ENCODE results near the gene GLCCI1.
"Not testable (repeated sequence)": the region's sequence is repeated elsewhere in the genome, so short reads cannot be mapped to it uniquely, and the experiment has no call there.

GLCCI1 gene

DNA sequence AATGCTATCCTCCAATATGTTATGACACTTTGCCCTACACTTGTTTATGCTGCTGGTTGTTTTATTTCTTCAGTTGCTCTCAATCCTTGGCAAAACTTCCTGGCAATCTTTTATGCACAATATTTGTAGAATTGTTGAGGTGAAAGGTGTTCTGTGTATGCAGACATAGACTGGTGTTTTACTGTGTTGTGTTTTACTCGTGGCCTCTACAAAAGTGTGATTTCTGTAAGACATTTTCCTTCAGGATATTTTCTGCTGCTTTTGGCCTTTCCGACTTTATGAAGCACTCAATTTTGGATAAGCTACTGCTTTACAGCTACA is 21.8 kb downstream of the GLCCI1 start:
- DNase-seq = no peak

GRCh38 chr7:7992506-7992905 is 23.9 kb downstream of the GLCCI1 start:
- no peak for DNase-seq

GRCh38 chr7:7995348-7995747 is 26.8 kb downstream of the GLCCI1 start:
- not testable (repeated sequence) for DNase-seq

- DNase-seq = no peak
These were observed 28.0 kb downstream of the GLCCI1 start for GRCh38 chr7:7996568-7996967.

DNA sequence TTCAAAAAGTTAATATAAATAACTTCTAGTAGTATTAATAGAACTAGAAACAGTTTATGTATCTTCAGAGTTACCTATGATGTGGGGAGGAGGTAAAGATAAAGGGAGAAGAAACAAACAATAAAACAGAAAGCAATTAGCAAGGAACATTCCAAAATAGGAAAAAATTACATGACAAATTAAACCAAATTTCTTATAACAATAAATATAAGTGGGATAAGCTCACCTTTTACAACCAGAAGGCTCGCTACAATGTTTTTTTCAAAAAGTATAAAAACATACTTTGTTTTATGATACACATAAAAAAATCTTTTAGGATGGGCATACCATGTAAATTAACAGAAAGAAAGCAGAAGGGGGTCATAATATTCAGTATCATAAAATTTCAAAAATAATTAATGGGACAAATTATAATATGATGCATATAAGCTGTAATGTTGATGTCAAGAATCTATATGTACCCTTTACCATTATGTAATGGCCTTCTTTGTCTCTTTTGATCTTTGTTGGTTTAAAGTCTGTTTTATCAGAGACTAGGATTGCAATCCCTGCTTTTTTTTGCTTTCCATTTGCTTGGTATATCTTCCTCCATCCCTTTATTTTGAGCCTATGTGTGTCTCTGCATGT is 31.8 kb downstream of the GLCCI1 start:
- no peak for DNase-seq

GRCh38 chr7:8003077-8003476 is 34.5 kb downstream of the GLCCI1 start:
- no peak for DNase-seq

DNA sequence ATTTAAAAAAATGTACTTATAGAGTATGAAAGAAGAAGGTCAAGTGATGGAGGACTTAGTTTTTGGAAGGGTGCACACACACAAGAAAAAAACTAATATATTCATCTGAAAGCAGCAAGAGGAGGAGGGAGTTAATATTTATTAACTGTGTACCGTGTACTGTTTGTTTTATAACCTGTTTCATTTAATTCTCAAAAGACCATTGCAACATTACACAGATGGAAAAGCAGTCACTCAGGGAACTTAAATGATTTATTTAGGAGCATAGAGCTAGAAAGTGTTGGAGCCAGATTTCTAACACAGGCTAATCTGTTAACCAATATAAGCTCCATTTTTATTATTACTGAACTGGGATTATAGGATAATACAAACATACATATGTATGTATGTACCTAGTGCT is 36.7 kb downstream of the GLCCI1 start:
- no peak for DNase-seq

GRCh38 chr7:8014399-8014798 is 45.8 kb downstream of the GLCCI1 start:
- no peak for DNase-seq

- DNase-seq = no peak
These were observed 46.6 kb downstream of the GLCCI1 start for GRCh38 chr7:8015100-8015745.

GRCh38 chr7:8015746-8016120 is 47.1 kb downstream of the GLCCI1 start:
- no peak for DNase-seq

DNA sequence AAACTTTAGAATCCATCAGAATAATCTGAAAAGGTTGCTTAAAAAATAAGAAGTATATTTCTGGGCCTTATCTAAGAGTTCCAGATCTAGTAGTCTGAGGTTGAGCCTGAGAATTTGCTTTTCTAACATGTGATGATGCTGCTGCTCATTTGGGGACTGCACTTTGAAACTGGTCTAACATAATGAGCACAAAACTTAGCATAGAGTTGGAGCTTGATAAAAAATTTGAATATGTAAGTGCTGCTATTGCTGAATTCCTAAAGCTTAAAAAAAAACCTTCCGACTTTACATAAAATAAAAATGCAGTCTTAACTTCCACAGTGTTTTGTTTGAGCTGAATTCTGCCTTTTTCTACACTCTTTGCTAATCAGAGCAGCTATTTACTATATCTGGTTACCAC is 48.8 kb downstream of the GLCCI1 start:
- DNase-seq = no peak

DNA sequence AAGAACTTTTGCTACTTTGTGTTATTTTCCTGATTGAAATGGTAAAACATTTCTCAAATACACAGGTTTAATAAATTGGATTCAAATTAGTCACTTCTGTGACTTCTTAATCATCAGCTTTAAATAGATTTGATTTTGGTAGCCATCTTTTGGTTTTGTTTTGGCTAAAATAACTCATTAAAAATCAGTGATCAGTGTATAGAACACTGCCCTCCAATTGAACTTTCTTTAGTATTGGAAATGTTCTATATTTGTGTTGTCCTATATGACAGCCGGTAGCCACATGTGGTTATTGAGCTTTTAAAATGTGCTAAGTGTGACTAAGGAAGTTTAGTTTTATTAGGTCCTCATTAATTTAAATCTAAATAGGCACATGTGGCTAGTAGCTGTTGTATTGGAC is 50.4 kb downstream of the GLCCI1 start:
- no peak for DNase-seq

DNA sequence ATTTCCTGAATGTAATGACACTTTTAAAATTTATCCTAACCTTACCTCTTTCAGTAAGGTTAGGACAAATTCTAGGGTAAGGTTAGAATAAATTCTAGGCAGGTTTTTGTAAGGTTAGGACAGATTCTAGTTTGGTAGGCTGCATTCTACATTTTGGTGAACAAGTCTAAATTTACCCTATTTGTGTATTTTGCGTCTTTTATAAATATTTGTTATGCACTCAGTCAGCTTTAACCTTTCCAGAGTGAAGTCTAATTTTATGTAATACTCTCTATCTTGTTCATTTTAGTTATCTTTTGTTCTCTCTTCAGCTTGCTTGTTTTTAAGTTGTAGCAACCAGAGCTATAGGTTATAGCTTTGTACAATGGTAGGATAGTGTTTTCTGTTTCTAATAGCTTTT is 54.0 kb downstream of the GLCCI1 start:
- no peak for DNase-seq

GRCh38 chr7:8035192-8035591 is 66.6 kb downstream of the GLCCI1 start:
- DNase-seq = no peak

GRCh38 chr7:8035647-8036518 is 67.3 kb downstream of the GLCCI1 start:
- no peak for DNase-seq

DNA sequence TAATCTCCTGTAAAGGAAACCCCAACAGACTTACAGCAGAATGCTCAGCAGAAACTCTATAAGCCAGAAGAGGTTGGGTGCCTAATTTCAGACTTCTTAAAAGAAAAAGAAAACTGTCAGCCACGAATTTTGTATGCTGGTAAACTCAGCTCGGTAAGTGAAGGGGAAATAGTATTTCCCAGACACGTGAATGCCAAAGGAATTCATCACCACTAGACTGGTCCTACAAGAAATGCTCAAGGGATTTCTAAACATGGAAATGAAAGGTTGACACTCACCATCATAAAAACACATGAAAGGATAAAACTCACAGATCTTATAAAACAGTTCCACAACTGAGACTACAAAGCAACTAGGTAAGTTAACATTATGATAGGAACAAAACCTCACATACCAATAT is 68.6 kb downstream of the GLCCI1 start:
- DNase-seq = no peak

GRCh38 chr7:8040768-8041369 is 72.3 kb downstream of the GLCCI1 start:
- DNase-seq = no peak

GRCh38 chr7:8042796-8043535 is 74.4 kb downstream of the GLCCI1 start:
- DNase-seq = no peak

DNA sequence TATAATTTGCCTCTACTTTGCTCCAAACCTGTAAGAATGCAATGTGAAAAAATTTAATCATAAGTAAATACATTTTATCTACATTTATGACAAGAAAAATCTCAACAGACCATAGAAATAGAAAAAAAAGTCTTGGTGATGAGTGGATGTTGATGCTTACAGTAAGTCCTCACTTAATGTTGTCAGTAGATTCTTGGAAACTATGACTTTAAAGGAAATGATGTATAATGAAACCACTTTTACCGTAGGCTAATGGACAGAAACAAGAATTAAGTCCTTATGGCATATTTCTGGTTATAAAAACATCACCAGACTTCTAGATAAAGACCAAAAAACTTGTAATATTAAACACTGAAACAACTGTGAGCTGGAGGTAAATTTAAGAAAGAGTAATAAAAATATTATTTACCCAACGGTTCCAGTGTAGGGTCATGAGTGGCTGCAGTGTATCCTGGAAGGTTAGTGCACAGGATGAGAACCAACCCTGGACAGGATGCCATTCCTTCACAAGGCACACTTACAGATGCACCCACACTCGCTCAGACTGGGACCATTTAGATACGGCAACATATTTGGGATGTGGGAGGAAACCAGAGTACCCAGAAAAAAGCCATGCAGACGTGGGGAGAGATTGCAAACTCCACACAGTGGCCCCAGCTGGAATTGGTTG is 76.3 kb downstream of the GLCCI1 start:
- DNase-seq = no peak

DNA sequence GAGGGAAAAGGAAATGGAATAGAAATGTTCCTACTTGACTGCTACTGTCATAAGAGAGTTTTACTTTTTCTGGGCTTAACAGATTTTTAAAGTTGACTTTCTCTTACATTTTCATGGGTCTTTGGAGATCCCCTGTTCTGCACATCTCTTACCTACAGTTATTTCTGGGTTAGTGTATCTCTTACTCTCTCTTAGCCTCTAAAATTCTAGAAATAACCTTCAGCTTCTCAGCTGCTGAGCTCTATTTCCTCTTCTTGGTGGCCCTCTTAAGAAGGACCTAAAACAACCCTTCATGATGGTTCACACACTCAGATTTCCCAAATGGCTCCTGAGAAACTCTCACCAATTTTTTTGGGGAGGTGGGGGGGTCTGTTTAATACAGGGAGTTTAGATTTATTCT is 79.5 kb downstream of the GLCCI1 start:
- not testable (repeated sequence) for DNase-seq

GRCh38 chr7:8051373-8051772 is 82.8 kb downstream of the GLCCI1 start:
- no peak for DNase-seq

GRCh38 chr7:8051998-8052397 is 83.4 kb downstream of the GLCCI1 start:
- DNase-seq = no peak

DNA sequence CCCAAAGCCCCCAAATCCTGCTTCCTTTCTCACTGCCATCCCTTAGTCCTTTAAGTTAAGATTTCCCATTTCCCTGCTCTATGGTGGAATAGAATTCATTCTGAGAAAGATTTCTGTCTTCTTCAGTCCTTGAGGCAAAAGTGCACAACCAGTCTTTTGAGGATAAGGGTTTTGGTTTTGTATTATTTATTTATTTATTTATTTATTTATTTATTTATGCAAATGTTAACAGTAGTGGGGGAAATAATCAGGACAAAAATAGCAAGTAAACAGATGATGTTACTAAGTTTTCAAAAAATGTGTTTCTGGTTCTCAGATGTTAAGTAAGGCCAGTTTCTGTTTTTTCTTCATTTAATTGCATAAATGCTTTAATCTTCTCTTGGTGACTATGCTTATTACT is 84.2 kb downstream of the GLCCI1 start:
- no peak for DNase-seq
